ENCODE measurements around the gene PID1. TPM values are rescaled to one million over a fixed set of nuclear protein-coding genes. Genes with fewer than 3 reads are reported as not detected.

PID1 gene
- total RNA-seq, 2 donors from 2014 or later: 13.0 to 13.8 TPM

DNA sequence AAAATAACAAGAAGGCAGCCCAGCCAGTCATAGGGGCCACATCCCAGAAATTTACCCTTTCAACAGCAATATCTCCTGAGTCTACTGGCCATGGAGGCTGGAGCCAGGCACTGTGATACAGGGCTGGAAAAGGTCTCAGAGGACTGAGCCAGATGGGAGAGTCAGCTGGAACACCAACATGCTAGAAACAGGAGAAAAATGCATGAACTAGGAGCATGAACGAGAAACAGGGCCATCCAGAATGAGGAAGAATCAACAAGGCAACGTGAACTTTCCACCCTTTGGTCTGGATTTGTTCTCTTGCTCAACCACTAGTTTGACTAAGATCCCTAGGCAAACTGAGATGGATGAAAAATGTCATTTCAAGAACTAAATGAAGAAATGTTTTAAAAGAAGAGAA is 13.1 kb downstream of the PID1 start:
- no peak overlapping the region for H3K27ac ChIP-seq

DNA sequence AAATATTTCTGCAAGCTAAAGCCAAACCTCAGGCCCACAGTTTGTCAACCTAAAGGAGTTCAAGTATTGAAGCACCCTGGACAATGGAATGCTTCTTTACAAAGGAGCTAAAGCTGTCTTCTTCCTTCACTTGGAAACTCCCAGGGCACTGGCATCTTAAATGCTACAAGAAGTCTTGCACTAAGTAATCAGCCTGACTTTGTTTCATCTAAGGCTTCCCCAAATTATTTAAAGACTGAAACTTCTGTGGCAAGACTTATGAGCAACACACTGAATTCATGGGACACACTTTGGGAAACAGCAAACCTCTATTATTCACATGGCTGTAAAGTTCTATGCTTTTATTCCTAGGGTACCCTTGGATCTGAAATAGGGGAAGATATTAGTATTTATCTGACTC is 14.7 kb downstream of the PID1 start:
- intact Hi-C loops (cut with DNase I): no loop called here
- ATAC-seq (no peak), DNase-seq (no peak)

More for the DNA sequence above, 13.1 kb downstream of the PID1 start:
- DNase-seq (peak in 2 of 4 donors; percentile 15 to 31), ATAC-seq (peak; percentile 21)
- no peaks in the 10 kb centered on the region for H3K4me1 ChIP-seq
- TF ChIP-seq POLR2A (IDR thresholded peaks at IDR 0.05): no peak
- TF ChIP-seq, protein P1, sequence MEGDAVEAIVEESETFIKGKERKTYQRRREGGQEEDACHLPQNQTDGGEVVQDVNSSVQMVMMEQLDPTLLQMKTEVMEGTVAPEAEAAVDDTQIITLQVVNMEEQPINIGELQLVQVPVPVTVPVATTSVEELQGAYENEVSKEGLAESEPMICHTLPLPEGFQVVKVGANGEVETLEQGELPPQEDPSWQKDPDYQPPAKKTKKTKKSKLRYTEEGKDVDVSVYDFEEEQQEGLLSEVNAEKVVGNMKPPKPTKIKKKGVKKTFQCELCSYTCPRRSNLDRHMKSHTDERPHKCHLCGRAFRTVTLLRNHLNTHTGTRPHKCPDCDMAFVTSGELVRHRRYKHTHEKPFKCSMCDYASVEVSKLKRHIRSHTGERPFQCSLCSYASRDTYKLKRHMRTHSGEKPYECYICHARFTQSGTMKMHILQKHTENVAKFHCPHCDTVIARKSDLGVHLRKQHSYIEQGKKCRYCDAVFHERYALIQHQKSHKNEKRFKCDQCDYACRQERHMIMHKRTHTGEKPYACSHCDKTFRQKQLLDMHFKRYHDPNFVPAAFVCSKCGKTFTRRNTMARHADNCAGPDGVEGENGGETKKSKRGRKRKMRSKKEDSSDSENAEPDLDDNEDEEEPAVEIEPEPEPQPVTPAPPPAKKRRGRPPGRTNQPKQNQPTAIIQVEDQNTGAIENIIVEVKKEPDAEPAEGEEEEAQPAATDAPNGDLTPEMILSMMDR (IDR thresholded peaks at IDR 0.05): no peak
- WGBS, 2 donors: 56 to 67% methylated on average over 2 of the region's 2 CpGs
- intact Hi-C loops (cut with DNase I): no loop called here
- no peaks in the 10 kb centered on the region for H3K27me3 ChIP-seq
- no peaks in the 10 kb centered on the region for H3K9me3 ChIP-seq
- H3K4me3 ChIP-seq: no peak overlapping the region
- no peaks in the 10 kb centered on the region for H3K36me3 ChIP-seq (replicated peaks in 1 of 2; ENCODE audit: insufficient read depth in 1 of 2, low read depth in 2 of 2)

DNA sequence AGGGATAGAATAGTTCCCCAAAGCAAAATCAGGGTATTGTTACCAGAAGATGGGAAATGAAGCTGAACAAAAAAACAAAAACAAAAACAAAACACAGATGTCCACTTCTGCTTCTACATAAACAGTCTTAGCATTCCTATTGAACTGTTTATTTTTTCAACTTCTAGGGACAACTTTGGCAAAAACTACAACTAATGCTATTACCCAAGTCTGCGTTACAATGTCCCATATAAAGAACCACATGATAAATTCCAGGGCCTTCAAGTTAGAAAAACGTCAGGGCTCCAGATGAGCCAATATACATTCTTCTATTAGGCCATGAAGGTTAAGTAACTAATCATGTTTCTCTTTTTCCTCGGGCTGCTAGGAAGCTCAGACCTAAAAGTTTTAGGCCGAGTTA is 16.9 kb downstream of the PID1 start:
- no peak for DNase-seq
- Histone ChIP-seq H3K27me3 (no peaks in the 10 kb centered on the region), H3K4me3 (no peak overlapping the region), H3K4me1 (no peaks in the 10 kb centered on the region), H3K9me3 (no peaks in the 10 kb centered on the region), H3K36me3 (replicated peaks in 1 of 2; ENCODE audit: insufficient read depth in 1 of 2, low read depth in 2 of 2) (no peaks in the 10 kb centered on the region), H3K27ac (no peak overlapping the region)
- no peak for ATAC-seq
- intact Hi-C loops (cut with DNase I): no loop called here
- WGBS, 2 donors: 51 to 59% methylated on average over 4 of the region's 4 CpGs
- TF ChIP-seq, protein P1 (IDR thresholded peaks at IDR 0.05): no peak
- TF ChIP-seq POLR2A (IDR thresholded peaks at IDR 0.05): no peak

More for the DNA sequence above, 14.7 kb downstream of the PID1 start:
- Histone ChIP-seq H3K36me3 (replicated peaks in 1 of 2; ENCODE audit: insufficient read depth in 1 of 2, low read depth in 2 of 2) (no peaks in the 10 kb centered on the region), H3K4me3 (no peak overlapping the region), H3K9me3 (no peaks in the 10 kb centered on the region), H3K4me1 (no peaks in the 10 kb centered on the region), H3K27me3 (no peaks in the 10 kb centered on the region), H3K27ac (no peak overlapping the region)
- no peak for TF ChIP-seq POLR2A (IDR thresholded peaks at IDR 0.05)
- TF ChIP-seq, protein P1 (IDR thresholded peaks at IDR 0.05): no peak

DNA sequence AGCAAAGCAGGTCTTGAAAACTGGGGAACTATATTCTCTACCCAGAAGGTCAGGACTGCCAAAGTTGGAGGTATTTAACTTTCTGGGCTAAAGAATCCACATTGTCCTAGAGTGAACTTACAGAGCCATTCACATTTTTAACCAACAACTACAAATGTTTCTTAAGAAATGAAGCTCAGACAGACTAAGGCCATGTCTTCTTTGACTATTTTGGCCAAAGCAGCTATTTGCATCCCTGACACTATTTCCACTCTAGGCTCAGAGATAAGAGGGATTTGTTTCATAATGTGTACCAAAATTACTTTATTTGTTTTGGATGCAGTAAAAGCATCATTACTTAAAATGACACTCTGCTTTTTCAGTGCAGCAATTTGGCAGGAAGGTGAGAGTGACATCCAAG is 18.1 kb downstream of the PID1 start:
- intact Hi-C loops (cut with DNase I): no loop called here
- no peak overlapping the region for H3K4me3 ChIP-seq
- DNase-seq: no peak
- TF ChIP-seq, protein P1 (IDR thresholded peaks at IDR 0.05): no peak
- no peak for TF ChIP-seq POLR2A (IDR thresholded peaks at IDR 0.05)
- no peak for ATAC-seq
- H3K36me3 ChIP-seq (replicated peaks in 1 of 2; ENCODE audit: insufficient read depth in 1 of 2, low read depth in 2 of 2): no peaks in the 10 kb centered on the region
- no peaks in the 10 kb centered on the region for H3K27me3 ChIP-seq
- no peaks in the 10 kb centered on the region for H3K4me1 ChIP-seq
- no peaks in the 10 kb centered on the region for H3K9me3 ChIP-seq
- H3K27ac ChIP-seq: no peak overlapping the region

DNA sequence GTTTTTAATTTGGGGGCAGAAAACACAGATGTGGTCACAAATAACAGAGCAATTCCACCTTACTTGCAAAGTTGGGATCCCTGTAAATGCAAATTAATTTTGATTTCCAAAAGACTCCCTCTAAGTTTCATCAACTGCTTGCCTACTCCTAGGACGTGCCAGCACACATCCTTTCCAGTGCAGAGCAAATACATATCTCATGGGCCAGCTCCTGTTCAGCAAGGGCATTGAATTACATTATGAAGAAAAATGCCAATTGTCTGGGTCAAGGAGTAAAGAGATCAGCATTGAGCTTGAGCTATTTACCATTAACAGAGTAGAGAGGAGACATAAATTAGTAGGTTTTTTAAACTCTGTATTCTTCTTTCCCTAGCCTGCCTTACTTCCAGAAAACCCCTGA is 18.8 kb downstream of the PID1 start:
- no peaks in the 10 kb centered on the region for H3K9me3 ChIP-seq
- no peaks in the 10 kb centered on the region for H3K36me3 ChIP-seq (replicated peaks in 1 of 2; ENCODE audit: insufficient read depth in 1 of 2, low read depth in 2 of 2)
- DNase-seq: no peak
- intact Hi-C loops (cut with DNase I): no loop called here
- H3K4me3 ChIP-seq: no peak overlapping the region
- H3K27me3 ChIP-seq: no peaks in the 10 kb centered on the region
- no peak overlapping the region for H3K27ac ChIP-seq
- WGBS, 2 donors: 46 to 58% methylated on average over 1 of the region's 1 CpG
- TF ChIP-seq, protein P1 (IDR thresholded peaks at IDR 0.05): no peak
- no peak for TF ChIP-seq POLR2A (IDR thresholded peaks at IDR 0.05)
- ATAC-seq: no peak
- H3K4me1 ChIP-seq: no peaks in the 10 kb centered on the region

Measured in body of pancreas (tissue), 4 donors.